ENCODE data around the gene PPA2. TPM values are rescaled to one million over a fixed set of nuclear protein-coding genes. Genes with fewer than 3 reads are reported as not detected.
"Not testable (repeated sequence)": the region's sequence is repeated elsewhere in the genome, so short reads cannot be mapped to it uniquely, and the experiment has no call there.

The PPA2 gene
- polyA plus RNA-seq, 12 donors, result 44.1 to 71.5 (median 57.7) TPM; not detected in 1

DNA sequence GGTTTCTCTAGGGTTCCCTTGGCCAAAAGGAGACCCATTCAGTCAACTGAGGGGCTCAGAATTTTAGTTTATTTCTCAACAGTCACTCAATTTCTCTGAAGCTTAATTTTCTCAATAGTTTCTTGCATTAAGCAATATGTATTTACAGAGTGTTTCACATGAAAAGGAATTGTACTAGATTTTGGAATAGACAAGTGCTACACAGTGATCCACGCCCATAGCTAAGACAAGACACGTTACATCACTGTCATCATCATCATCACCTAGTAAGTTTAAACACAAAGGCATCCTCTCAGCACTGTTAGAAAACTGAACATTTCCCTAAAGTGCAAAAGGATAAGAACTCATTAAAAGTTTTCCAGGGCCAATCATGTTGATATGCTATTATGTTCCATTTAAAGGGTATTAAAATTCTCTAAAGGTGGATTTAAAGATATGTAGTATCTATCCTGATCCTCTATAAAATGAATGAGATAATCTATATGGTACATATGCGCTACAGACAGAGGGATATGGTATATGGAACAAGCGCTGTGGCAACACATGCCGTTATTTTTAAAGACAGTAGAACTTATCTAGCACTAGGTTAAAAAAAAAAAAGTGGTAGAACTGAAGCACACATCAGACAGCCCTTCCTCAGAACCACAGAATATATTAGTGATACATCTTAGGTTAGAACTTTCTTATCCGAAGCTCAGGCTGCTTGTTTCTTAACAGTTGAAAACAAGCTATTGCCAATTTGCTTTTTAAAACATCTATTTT, 12.1 kb downstream of the PPA2 start:
- no peak for DNase-seq

DNA sequence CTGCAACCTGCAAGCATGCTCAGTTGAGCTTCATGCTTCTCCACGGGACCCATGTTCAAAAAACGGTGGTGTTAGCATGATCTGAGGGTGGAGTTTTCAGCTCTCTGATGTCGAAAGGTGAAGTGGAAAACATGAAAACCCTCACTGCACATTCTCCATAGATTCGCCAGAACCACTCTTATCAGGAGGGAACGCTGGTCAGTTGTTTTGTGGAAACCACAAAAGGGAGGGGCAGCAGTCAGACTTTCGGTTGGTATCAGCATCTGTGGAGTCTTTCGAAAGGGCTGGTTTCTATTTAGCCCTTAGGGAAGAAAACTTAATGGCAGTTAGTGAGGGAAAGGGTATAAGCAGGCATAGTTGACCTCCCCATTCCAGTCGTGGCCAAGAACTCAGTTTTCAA, 12.6 kb downstream of the PPA2 start:
- DNase-seq, result no peak

DNA sequence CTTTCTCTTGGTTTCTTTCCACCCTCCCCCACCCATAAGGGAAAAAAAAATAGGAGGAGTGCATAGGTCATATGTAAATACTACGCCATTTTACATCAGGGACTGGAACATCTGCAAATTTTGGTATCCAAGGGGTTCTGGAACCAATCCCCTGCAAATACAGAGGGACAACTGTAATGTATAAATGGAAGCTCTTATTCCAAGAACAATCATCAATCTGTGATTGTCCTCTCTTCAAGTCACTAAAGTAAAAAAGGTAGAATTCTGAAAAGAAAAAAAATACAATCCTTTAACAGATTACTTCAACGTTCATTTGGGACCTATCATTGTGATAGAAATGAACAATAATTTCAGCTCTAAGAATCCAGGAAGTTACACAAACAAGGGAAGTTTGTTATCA, 13.6 kb downstream of the PPA2 start:
- no peak for DNase-seq

DNA sequence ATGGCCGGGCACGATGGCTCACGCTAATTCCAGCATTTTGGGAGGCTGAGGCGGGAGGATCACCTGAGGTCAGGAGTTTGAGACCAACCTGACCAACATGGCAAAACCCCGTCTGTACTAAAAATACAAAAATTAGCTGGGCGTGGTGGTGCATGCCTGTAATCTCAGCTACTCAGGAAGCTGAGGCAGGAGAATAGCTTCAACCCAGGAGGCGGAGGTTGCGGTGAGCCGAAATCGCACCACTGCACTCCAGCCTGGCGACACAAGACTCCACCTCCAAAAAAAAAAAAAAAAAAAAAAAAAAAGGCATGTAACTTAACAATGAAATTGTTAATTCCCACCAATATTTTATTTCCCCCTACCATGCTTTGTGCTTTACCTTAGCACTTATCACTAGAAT, 15.3 kb downstream of the PPA2 start:
- DNase-seq, result not testable (repeated sequence)

DNA sequence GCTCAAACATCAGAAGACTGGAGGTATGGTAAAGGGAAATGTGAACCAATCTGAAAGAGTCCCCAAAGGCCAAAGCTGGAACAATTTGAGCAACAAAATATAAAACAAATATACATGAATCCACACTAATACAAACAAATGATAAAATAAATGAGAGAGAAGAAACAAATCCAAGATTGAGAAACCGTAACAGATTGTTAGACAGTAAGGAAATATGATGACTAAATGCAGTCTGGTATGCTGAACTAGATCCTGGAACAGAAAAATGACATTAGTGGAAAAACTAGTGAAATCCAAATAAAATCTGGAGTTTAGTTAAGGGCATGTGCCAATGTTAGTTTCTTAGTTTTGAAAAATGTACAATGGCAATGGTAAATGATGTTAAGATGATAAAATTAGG, 15.9 kb downstream of the PPA2 start:
- no peak for DNase-seq

DNA sequence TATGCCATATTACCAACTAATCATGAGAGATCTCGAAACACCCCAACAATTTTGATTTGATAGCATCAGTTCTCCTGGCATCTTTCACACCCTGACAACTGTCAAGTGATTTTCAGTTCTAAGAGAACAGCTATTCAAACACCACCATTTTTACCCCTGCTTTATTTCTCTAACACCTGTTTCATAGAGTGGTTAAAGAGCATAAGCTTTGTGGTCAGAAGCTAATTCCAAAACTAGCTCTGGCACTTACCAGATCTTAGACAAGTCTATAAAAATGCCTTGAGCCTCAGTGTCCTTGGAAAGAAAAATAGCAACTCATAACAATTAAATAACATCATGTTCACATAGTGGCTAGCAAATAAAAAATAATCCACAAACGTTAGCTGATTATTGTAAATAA, 17.9 kb downstream of the PPA2 start:
- DNase-seq, result no peak

DNA sequence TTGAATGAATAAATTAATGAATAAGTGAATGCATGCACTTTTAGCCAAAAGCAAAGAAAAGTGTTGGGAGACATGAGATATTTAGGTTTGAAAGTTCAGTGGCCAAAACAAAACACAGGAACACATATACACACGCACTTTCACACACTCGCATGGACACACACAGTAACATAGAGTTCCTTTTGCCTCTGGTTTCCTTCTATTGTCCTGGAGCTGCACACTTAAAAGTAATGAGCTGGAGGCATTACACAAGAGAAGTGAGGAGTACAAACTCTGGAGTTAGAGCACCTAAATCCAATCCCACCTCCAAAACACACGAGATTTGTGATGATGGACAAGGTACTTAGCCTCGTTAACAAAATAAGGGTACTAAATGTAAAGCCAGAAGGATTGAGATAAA, 18.7 kb downstream of the PPA2 start:
- DNase-seq, result no peak

DNA sequence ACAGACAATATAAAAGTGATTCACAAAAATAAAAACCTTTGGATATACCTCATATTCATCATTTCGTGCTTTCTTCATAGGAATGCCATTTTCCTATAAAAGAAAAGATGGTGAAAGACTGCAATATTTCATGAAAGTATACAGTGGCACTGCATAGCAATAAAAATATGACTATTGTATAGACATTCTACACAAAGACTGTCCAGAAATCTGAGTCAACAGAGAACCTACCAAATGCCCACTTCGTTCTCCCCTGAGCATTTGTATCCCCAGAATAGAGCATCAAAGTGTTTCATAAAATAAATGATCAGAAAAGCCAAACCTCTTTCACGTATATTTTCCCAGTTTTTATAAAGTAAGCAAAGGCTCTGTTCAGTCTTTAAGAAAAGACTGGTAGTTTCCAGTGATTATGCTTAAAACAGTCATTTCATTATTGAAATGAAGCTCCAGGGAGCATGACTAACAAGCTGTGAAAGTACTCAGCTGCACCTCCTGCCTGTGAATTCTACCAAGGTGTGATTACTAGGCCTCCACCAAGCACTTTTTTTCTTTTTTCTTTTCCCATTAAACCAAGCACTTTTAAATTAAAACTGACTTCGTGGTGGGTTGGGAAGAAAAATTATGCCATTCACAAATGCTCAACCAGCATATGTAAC, 20.2 kb downstream of the PPA2 start:
- DNase-seq, result no peak

DNA sequence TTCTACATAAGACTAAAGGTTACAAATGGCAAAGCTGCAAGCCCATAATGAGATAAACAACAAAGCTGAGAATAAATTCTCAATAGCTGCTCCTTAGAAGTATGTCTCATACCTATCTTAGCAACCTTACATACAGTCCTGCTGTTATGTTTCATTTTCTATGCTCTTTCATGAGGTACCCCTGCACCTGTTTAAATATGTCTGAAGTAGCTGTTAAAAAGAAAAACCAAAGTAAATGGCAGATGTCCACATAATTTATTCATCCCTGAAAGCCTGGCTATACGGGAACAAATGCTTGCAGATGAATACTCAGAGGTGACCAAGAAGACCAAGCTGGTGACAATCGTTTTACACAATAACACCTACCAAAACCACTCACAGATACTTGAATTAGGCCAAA, 22.5 kb downstream of the PPA2 start:
- no peak for DNase-seq

DNA sequence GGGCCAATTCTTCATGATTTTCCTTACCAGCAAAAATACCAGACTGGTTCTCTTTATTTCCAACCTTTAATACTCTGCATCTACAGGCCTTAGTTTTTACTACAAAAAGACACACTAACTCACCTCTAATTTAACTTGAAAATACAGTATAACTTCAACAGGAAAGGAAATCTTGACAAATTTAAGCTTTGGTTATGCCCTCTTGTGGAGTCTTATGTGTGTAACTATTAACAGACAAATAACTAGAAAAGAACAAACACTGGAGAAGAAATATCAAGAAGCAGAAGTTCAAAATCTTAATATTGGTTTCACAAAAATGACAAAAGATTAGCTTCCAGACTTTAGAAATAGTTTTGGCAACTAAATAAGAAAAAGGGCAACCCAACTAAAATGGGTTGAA, 33.0 kb downstream of the PPA2 start:
- DNase-seq, result no peak

DNA sequence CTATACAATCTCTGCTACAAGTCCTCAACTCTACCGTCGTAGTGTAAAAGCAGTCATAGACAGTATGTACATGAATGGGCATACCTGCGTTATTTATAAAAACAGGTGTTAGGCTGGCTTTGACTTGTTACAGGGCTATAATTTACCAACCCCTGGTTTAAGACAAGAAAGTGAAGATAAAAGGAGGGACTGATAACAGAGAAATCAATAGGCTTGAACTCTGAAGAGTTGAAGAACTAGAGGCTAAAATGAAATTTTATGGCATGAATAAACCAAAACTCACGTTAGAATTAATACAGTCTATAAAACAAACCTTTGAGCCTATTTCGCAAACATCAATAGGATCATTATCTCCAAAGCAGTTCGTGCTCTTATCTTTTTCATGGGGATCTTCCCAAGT, 36.2 kb downstream of the PPA2 start:
- DNase-seq, result no peak

DNA sequence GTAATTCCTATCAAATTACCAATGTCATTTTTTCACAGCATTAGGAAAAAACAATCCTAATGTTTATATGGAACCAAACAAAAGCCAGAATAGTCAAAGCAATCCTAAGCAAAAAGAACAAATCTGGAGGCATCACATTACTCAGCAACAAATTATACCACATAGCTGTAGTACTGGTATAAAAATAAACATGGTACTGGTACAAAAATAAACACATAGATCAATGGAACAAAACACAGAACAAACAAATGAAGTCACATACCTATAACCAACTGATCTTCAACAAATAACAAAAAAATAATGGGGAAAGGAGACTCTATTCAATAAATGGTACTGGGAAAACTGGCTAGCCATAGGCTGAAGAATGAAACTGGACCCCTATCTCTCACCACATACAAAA, 37.4 kb downstream of the PPA2 start:
- DNase-seq, result no peak

DNA sequence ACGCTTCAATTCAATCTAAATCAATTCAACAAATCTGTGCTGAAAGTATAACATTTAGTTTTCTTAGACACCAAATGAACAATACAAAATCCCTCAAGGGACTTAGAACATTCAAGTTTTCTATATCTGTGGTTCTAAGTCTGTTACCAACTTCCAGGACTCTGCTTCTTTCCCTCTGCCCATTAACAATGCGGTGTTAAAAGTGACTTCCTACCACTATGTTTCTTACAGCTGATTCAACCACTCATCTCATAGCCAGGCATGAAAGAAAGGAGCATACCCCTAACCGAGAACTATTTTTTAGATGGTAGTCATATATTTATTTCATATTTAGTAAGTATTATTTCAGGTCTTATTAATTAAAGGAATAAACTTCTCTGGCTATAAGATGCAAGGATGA, 38.9 kb downstream of the PPA2 start:
- DNase-seq, result no peak

DNA sequence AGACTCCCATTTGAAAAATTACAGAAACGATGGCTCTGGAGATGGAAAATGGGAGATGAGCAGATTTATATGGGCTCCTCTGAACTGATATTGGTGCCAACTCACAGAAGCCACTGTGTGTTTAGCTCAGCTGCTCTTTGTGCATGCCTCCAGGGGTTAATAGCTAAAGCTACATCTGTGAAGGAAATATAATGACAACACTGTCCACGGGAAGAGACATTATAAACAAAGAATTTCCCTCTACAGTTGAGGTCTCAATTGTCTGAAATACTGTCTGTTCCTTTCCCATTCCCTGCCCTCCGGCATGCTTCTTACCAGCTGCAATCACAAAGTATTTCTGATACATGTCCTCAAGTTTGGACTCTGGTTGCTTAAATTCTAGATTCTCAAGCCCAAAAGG, 40.4 kb downstream of the PPA2 start:
- DNase-seq, result no peak

DNA sequence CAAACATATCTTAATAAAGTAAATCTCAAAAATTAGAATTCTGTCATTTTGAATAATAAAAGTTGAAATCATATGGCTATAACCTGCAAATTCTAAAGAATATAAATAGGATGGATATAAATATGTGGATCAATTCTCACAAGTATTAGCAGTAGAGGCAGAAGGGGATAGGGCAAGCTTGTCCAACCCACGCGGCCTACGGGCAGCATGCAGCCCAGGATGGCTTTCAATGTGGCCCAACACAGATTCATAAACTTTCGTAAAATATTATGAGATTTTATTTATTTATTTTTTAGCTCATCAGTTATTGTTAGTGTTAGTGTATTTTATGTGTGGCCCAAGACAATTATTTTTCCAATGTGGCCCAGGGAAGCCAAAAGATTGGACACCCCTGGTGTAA, 41.4 kb downstream of the PPA2 start:
- DNase-seq, result no peak

DNA sequence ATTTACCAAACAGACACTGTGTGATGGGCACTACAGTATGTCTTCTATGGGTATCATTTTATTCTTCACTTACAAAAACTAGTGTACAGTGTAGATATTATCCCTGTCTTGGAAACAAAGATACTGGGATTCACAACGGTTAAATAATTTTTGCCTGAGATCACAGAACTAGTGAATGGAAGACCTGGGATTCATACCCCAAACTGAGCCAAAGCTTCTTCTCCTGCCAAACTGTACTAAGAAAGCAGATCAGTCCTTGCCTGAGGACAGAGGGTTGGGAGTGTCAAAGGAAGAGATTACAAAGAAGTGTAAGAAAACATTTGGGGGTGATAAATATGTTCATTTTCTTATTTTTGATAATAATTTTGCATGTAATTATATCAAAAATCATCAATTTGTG, 43.1 kb downstream of the PPA2 start:
- peak; percentile 41 for DNase-seq

DNA sequence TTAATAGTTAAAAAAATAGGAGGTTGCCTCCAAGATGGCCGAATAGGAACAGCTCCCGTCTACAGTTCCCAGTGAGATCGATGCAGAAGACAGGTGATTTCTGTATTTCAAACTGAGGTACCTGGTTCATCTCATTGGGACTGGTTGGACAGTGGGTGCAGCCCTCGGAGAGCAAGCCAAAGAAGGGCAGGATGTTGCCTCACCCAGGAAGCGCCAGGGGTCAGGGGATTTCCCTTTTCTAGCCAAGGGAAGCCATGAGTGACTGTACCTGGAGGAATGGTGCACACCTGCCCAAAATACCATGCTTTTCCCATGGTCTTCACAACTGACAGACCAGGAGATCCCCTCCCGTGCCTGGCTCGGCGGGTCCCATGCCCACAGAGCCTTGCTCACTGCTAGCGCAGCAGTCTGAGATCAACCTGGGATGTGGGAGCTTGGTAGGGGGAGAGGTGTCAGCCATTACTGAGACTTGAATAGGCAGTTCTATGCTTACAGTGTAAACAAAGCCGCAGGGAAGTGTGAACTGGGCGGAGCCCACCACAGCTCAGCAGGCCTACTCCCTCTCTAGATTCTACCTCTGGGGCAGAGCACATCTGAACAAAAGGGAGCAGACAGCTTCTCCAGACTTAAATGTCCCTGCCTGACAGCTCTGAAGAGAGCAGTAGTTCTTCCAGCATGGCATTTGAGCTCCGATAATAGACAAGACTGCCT, 47.5 kb downstream of the PPA2 start:
- no peak for DNase-seq

DNA sequence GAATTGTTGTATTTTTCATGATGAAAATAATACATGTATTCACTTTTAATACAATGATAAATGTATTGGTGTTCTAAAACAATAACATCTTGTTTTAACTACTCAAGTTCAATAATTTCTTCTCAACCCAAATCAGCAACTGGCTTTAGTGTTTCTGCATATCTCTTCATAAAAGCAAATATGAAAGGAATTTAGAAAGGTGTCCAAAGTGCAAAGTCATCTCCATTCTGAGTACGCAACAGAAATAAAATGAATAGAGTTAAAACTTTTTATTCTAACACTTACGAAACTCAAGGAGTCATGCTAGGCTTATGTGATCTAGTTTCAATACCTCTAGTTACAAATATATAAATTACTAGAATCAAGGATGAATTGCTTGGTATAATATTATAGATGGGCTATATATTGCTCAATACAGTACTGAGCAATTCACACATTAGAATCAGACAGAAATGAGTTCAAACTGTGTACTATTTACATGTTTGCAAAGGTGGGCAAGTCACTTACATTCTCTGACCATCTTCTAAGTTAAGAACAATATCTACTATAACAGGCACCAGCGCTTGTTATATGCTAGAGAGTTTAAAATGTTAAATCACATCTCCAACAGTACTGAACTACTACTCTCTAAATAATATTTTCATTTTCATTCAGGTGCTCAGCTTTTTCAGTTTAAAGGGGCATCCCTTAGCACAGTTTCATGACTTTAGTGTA, 51.5 kb downstream of the PPA2 start:
- no peak for DNase-seq

DNA sequence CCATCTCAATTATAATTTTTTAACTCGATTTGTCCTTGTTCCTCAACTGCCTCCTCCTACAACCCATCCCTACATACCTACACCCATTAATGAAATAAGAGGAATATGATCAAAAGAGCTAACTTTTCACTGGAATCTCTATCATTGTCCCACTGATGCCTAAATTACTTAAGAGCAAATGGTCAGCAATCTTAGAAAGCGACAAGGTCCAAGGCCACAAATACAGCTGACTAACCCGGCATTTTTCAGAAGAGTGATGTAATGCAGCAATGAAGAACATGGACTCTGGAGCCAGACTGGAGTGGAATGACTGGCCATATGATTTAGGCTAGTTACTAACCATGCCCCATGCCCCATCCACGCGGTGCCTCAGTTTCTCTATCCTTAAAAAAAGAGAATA, 56.2 kb downstream of the PPA2 start:
- DNase-seq, result no peak

DNA sequence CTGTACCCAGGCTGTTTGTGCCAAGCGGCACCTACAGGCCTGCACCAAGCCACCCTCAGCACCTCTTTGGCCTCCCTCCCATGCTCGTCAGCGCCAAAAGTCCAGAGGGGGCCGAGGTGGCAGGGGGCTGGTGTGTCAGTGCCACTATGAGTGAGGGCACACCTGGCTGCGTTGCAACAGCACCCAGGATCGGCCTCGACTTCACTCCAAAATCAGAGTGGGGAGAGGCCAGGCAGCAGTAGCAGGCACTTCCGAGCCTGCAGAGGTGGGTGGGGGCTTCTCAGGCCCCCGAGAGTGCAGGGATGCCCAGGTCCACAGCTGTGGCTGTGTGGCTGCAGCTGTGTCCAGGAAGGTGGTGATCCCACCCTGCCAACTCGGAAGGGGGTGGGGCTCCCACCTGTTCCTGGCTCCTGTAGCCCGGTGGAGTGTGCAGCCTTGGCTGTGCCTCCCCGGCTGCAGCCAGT, 58.5 kb downstream of the PPA2 start:
- no peak for DNase-seq

DNA sequence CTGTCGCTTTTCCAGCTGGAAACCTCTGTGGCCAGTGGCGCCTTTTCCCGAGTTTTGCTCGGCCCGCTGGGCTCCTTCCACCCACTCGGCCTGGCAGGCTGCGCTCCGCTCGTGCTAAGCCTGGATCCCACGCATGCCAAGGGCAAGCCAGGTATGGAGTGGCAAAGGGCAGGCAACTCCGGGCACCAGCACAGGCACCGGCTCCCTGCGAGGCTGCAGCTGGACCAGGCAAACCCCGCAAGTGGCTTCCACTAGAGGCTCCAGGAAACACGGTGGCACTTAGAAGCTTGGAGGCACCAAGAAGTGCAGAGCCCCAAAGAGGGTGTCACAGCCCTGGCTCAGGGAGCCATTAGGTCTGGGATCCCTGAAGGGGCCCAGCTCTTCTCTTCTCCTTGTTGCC, 59.5 kb downstream of the PPA2 start:
- DNase-seq, result no peak

DNA sequence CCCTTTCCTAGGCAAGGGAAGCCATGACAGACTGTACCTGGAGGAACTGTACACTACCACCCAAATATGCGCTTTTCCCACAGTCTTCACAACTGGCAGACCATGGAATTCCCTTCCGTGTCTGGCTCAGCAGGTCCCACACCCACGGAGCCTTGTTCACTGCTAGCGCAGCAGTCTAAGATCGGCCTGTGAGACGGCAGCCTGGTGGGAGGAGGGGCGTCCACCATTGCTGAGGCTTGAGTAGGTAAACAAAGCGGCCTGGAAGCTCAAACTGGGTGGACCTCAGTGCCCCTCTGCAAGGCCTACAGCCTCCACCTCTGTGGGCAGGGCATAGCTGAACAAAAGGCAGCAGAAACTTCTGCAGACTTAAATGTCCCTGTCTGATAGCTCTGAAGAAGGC, 64.7 kb downstream of the PPA2 start:
- DNase-seq, result not testable (repeated sequence)

Measured in muscle of arm (tissue), 12 donors.